AG10803 (cell line): Measurements from ENCODE around the gene AGAP3.

ENCODE experiments used
- DNase-seq: peaks from one replicate; pipeline ENCODE4 v3.0.0; 2010; ENCODE audit warnings: low read depth
- H3K4me3 ChIP-seq: 2 replicates; pipeline ENCODE4 v1.5.1; 2011; ENCODE audit warnings: mild to moderate bottlenecking, low read length, control low read depth
- TF ChIP-seq, protein P1 (sequence below): conservative IDR thresholded peaks from 2 replicates; pipeline ENCODE4 v1.5.1; 2011; ENCODE audit warnings: mild to moderate bottlenecking, low read length, control low read depth, inconsistent platforms

Gene AGAP3

GRCh38 chr7:151140826-151141225 is 54.6 kb downstream of the AGAP3 start:
- DNase-seq: no peak
- TF ChIP-seq, protein P1, sequence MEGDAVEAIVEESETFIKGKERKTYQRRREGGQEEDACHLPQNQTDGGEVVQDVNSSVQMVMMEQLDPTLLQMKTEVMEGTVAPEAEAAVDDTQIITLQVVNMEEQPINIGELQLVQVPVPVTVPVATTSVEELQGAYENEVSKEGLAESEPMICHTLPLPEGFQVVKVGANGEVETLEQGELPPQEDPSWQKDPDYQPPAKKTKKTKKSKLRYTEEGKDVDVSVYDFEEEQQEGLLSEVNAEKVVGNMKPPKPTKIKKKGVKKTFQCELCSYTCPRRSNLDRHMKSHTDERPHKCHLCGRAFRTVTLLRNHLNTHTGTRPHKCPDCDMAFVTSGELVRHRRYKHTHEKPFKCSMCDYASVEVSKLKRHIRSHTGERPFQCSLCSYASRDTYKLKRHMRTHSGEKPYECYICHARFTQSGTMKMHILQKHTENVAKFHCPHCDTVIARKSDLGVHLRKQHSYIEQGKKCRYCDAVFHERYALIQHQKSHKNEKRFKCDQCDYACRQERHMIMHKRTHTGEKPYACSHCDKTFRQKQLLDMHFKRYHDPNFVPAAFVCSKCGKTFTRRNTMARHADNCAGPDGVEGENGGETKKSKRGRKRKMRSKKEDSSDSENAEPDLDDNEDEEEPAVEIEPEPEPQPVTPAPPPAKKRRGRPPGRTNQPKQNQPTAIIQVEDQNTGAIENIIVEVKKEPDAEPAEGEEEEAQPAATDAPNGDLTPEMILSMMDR: no peak
- H3K4me3 ChIP-seq: no peak overlapping the region

- DNase-seq: no peak
- no peak overlapping the region for H3K4me3 ChIP-seq
Measured at GRCh38 chr7:151141311-151141854, 55.1 kb downstream of the AGAP3 start.

DNA sequence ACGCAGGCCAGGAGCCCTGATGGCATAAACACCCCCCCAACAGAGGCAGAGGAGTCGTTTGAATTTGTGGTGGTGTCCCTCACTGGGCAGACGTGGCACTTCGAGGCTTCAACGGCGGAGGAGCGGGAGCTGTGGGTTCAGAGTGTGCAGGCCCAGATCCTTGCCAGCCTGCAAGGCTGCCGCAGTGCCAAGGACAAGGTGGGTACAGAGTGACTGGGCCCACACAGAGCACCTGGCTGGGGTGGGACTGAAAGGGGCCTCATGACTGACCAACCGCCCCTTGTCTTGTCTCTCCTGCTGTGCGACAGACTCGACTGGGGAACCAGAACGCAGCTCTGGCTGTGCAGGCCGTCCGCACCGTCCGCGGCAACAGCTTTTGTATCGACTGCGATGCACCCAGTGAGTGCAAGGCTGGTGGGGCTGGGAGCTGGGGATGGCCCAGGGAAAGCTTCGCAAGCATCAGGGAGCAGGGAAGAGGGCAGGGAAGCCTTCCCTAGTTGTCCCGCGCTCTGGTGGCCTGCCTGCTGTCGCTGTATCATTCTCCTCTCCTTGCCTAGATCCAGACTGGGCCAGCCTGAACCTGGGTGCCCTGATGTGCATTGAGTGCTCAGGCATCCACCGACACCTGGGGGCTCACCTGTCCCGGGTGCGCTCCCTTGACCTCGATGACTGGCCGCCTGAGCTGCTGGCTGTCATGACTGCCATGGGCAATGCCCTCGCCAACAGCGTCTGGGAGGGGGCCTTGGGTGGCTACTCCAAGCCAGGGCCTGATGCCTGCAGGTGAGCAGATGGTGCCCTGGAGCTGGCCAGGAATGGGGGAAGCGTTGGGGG is 55.8 kb downstream of the AGAP3 start:
- H3K4me3 ChIP-seq: no peak overlapping the region
- DNase-seq: no peak
- TF ChIP-seq, protein P1: no peak

More at GRCh38 chr7:151141311-151141854, 55.1 kb downstream of the AGAP3 start:
- TF ChIP-seq, protein P1: no peak

- DNase-seq: no peak
- TF ChIP-seq, protein P1: no peak
- no peak overlapping the region for H3K4me3 ChIP-seq
Measured at GRCh38 chr7:151142686-151143040, 56.4 kb downstream of the AGAP3 start.

DNA sequence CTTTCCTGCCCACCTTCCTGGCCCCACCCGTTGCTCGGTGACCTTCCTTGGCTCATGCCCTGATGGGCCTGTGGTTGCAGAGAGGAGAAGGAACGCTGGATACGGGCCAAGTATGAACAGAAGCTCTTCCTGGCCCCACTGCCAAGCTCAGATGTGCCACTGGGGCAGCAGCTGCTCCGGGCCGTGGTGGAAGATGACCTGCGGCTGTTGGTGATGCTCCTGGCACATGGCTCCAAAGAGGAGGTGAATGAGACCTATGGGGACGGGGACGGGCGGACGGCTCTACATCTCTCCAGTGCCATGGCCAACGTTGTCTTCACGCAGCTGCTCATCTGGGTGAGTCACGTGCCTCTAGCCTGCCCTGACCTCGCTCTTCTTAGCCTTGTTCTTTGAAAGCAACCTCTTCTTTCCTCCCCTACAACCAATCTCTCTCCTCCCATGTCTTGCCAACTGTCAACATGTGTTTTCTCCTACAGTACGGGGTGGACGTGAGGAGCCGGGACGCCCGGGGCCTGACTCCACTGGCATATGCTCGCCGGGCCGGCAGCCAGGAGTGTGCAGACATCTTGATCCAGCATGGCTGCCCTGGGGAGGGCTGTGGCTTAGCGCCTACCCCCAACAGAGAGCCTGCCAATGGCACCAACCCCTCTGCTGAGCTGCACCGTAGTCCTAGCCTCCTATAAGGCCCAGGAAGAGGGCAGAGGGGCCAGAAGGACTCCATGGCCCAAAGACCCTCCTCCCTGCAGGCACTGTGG is 57.2 kb downstream of the AGAP3 start:
- H3K4me3 ChIP-seq: no peak overlapping the region
- peak; percentile 6 for DNase-seq
- TF ChIP-seq, protein P1: no peak

- TF ChIP-seq, protein P1: no peak
- no peak for DNase-seq
- H3K4me3 ChIP-seq: no peak overlapping the region
Measured at GRCh38 chr7:151144387-151144786, 58.1 kb downstream of the AGAP3 start.
